ENCODE measurements around the gene MATN4. TPM values are rescaled to one million over a fixed set of nuclear protein-coding genes. Genes with fewer than 3 reads are reported as not detected.

MATN4 gene
- total RNA-seq, 1 experiment from 2014 or later = 0.33 TPM

GRCh38 chr20:45282700-45283550 lies 25.2 kb downstream of the MATN4 start:
- Histone ChIP-seq H3K4me3 (no peak overlapping the region), H4K20me1 (ENCODE audit: insufficient read depth) (no peaks in the 10 kb centered on the region), H3K27ac (no peak overlapping the region), H3K9me3 (ENCODE audit: insufficient read depth, low read depth) (no peaks in the 10 kb centered on the region), H3K4me2 (no peak overlapping the region), H3K9me2 (ENCODE audit: insufficient read depth) (no peaks in the 10 kb centered on the region), H3K36me3 (ENCODE audit: low read depth) (no peaks in the 10 kb centered on the region), H3F3A (ENCODE audit: insufficient read depth, low read depth) (peaks cover 22% of the 10 kb centered on the region; the same call in 1 of the 2 replicates), H3K27me3 (ENCODE audit: insufficient read depth, low read depth) (no peaks in the 10 kb centered on the region), H2AFZ (no peak overlapping the region), H3K4me1 (replicated peaks; ENCODE audit: insufficient read depth) (peaks cover 29% of the 10 kb centered on the region), H3K79me2 (ENCODE audit: low read depth) (no peaks in the 10 kb centered on the region)
- ChIA-PET CTCF (no interaction called here), POLR2A (ENCODE audit: unreplicated experiment) (no interaction called here)
- intact Hi-C loops (cut with micrococcal nuclease; ENCODE audit: unreplicated experiment) = no loop called here
- no peak for DNase-seq
- BruUV-seq (replicated peaks) = no TSS peak
- TF ChIP-seq CTCF (conservative IDR thresholded peaks at IDR 0.05) (no peak), EZH2 (IDR thresholded peaks at IDR 0.05; ENCODE audit: low read depth) (no peak)

- Histone ChIP-seq H3K27ac (peak overlapping the region; percentile 12; the same call in 1 of the 2 replicates), H3K4me2 (no peak overlapping the region), H3K36me3 (ENCODE audit: low read depth) (no peaks in the 10 kb centered on the region), H3K4me3 (no peak overlapping the region), H3F3A (ENCODE audit: insufficient read depth, low read depth) (peaks cover 18% of the 10 kb centered on the region; the same call in 1 of the 2 replicates), H3K4me1 (replicated peaks; ENCODE audit: insufficient read depth) (peaks cover 29% of the 10 kb centered on the region), H4K20me1 (ENCODE audit: insufficient read depth) (no peaks in the 10 kb centered on the region), H3K27me3 (ENCODE audit: insufficient read depth, low read depth) (no peaks in the 10 kb centered on the region), H2AFZ (no peak overlapping the region), H3K9me3 (ENCODE audit: insufficient read depth, low read depth) (no peaks in the 10 kb centered on the region), H3K79me2 (ENCODE audit: low read depth) (no peaks in the 10 kb centered on the region), H3K9me2 (ENCODE audit: insufficient read depth) (no peaks in the 10 kb centered on the region)
- TF ChIP-seq CTCF (conservative IDR thresholded peaks at IDR 0.05) (no peak), EZH2 (IDR thresholded peaks at IDR 0.05; ENCODE audit: low read depth) (no peak)
- peak in 1 of 2 experiments; percentile 79 for DNase-seq
- intact Hi-C loops (cut with micrococcal nuclease; ENCODE audit: unreplicated experiment) = no loop called here
- POLR2A ChIA-PET (ENCODE audit: unreplicated experiment) = no interaction called here
- no TSS peak for BruUV-seq (replicated peaks)
- CTCF ChIA-PET = no interaction called here
Measured at GRCh38 chr20:45279992-45280391, 28.1 kb downstream of the MATN4 start.

- H3K4me1 ChIP-seq (replicated peaks; ENCODE audit: insufficient read depth) = peaks cover 12% of the 10 kb centered on the region; the same call in 1 of the 2 replicates
- TF ChIP-seq CTCF (conservative IDR thresholded peaks at IDR 0.05) (no peak), EZH2 (IDR thresholded peaks at IDR 0.05; ENCODE audit: low read depth) (no peak)
- no peaks in the 10 kb centered on the region for H3K27me3 ChIP-seq (ENCODE audit: insufficient read depth, low read depth)
- ChIA-PET CTCF (interaction anchor here (0.5 kb wide), 1 partner anchor 513 kb away, joined by 4 read pairs; no protein-coding TSS in a partner anchor), POLR2A (ENCODE audit: unreplicated experiment) (no interaction called here)
- intact Hi-C loops (cut with micrococcal nuclease; ENCODE audit: unreplicated experiment) = no loop called here
- H4K20me1 ChIP-seq (ENCODE audit: insufficient read depth) = no peaks in the 10 kb centered on the region
- H3K79me2 ChIP-seq (ENCODE audit: low read depth) = no peaks in the 10 kb centered on the region
- no peak overlapping the region for H3K4me3 ChIP-seq
- peaks cover 10% of the 10 kb centered on the region; the same call in 1 of the 2 replicates for H3F3A ChIP-seq (ENCODE audit: insufficient read depth, low read depth)
- DNase-seq = peak in 1 of 2 experiments; percentile 17
- H2AFZ ChIP-seq = no peak overlapping the region
- BruUV-seq (replicated peaks) = no TSS peak
- H3K9me2 ChIP-seq (ENCODE audit: insufficient read depth) = no peaks in the 10 kb centered on the region
- no peaks in the 10 kb centered on the region for H3K36me3 ChIP-seq (ENCODE audit: low read depth)
- no peaks in the 10 kb centered on the region for H3K9me3 ChIP-seq (ENCODE audit: insufficient read depth, low read depth)
- no peak overlapping the region for H3K27ac ChIP-seq
- no peak overlapping the region for H3K4me2 ChIP-seq
Measured at GRCh38 chr20:45275338-45275737, 32.8 kb downstream of the MATN4 start.
